A549 treated with dexamethasone at 1 μM for 4 hours (cell line): Measurements from ENCODE around the gene HADH. TPM values are rescaled to one million over a fixed set of nuclear protein-coding genes. Genes with fewer than 3 reads are reported as not detected.

Source experiments
- total RNA-seq: library from RNA; stranded (reverse); fragments of 200-300 nt; extraction: Qiagen RNA extraction; gene quantifications from 5 replicates; pipeline ENCODE4 v1.2.3, GENCODE V29; 2022

Gene HADH
- 19.2 to 23.6 TPM (median 22.4 TPM) in 5 replicates for total RNA-seq

DNA sequence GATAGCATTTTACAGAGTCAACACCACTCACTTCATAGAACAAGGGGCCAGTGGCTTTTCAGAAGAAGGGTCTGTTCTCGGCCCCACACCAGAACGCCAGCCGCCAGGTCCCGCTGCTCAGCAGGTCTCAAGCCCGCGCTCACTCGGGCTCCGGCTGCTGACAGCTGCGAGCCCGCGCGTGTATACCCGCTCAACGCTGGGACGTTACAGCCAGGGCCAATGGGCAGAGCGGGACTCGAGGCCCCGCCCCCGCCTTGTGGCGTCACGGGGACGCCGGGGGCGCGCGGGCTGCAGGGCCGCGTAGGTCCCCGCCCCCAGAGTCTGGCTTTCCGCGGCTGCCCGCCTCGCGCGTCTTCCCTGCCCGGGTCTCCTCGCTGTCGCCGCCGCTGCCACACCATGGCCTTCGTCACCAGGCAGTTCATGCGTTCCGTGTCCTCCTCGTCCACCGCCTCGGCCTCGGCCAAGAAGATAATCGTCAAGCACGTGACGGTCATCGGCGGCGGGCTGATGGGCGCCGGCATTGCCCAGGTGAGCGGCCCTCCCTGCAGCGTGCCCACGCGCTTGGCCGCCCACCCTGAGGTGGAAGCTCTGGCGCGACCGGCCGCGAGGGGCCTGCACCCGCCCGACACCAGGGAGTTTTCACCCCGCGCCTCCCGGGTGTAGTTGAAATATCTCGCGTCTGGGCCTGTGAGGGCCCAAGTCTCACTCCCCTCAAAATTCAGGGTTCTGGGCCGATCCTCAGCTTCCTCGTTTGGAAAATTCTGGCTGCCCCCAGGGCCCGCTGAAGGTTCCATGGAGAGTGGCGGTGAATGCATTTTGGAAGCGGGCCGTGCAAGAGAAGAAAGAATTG is at the start of gene HADH:
HADH (plus strand) TSS at position 353 of the 850 bp plus-strand sequence; CDS start at position 397, 44 bp downstream.

Other genes with a start within 250 kb of the HADH start
- 19.9 to 41.3 TPM (median 37.4 TPM) in 5 replicates for gene SGMS2, start 165.0 kb upstream of the HADH start, total RNA-seq
- 1.3 to 1.8 TPM (median 1.7 TPM) in 5 replicates for gene CYP2U1, start 58.3 kb upstream of the HADH start, total RNA-seq
- 0.07 to 0.18 TPM (median 0.07 TPM) in 3 of 5 replicates, not detected in the others for gene LEF1, start 179.0 kb downstream of the HADH start, total RNA-seq